ENCODE results near the gene SOCS6.

GRCh38 chr18:70243131-70243929, 45.5 kb upstream of the SOCS6 start:
- TF ChIP-seq CTCF (IDR thresholded peaks at IDR 0.05; ENCODE audit: borderline replicate concordance, extremely low read depth, low read length, poor library complexity, severe bottlenecking) = no peak
- no peak for TF ChIP-seq EZH2 (IDR thresholded peaks at IDR 0.05; ENCODE audit: borderline replicate concordance, low read depth, low read length, severe bottlenecking)

Measured in DND-41 (cell line).